Measurements from ENCODE around the gene WASHC2C.
A peak's percentile ranks its signal among the peaks of the same experiment; 100 is the strongest.
"Not testable (repeated sequence)": the region's sequence is repeated elsewhere in the genome, so short reads cannot be mapped to it uniquely, and the experiment has no call there.

WASHC2C gene

GRCh38 chr10:45726703-45727420 is at the start of gene WASHC2C:
TSS of gene WASHC2C (plus strand) at chr10:45727266. CDS start at chr10:45727318, 52 bp downstream.
- DNase-seq, result peak; percentile 92

GRCh38 chr10:45678467-45678866 is 48.6 kb upstream of the WASHC2C start:
- DNase-seq, result not testable (repeated sequence)

- not testable (repeated sequence) for DNase-seq
Measured at GRCh38 chr10:45710200-45710796, 16.8 kb upstream of the WASHC2C start.

- not testable (repeated sequence) for DNase-seq
Measured at GRCh38 chr10:45711223-45711622, 15.8 kb upstream of the WASHC2C start.

- DNase-seq, result not testable (repeated sequence)
Measured at GRCh38 chr10:45717053-45717452, 10.0 kb upstream of the WASHC2C start.

- DNase-seq, result not testable (repeated sequence)
Measured at GRCh38 chr10:45717642-45718041, 9.4 kb upstream of the WASHC2C start.

- not testable (repeated sequence) for DNase-seq
Measured at GRCh38 chr10:45721503-45721902, 5.6 kb upstream of the WASHC2C start.

GRCh38 chr10:45723851-45724250 is 3.2 kb upstream of the WASHC2C start:
- not testable (repeated sequence) for DNase-seq

- DNase-seq, result not testable (repeated sequence)
Measured at GRCh38 chr10:45727421-45727965, 427 bp downstream of the WASHC2C start.

GRCh38 chr10:45734449-45734848 is 7.4 kb downstream of the WASHC2C start:
- DNase-seq, result not testable (repeated sequence)

GRCh38 chr10:45734867-45735266 is 7.8 kb downstream of the WASHC2C start:
- not testable (repeated sequence) for DNase-seq

- not testable (repeated sequence) for DNase-seq
Measured at GRCh38 chr10:45741559-45741958, 14.5 kb downstream of the WASHC2C start.

- not testable (repeated sequence) for DNase-seq
Measured at GRCh38 chr10:45742014-45742413, 14.9 kb downstream of the WASHC2C start.

GRCh38 chr10:45751141-45751540 is 24.1 kb downstream of the WASHC2C start:
- not testable (repeated sequence) for DNase-seq

GRCh38 chr10:45752210-45752609 is 25.1 kb downstream of the WASHC2C start:
- DNase-seq, result not testable (repeated sequence)

GRCh38 chr10:45753979-45754495 is 27.0 kb downstream of the WASHC2C start:
- DNase-seq, result not testable (repeated sequence)

- DNase-seq, result not testable (repeated sequence)
Measured at GRCh38 chr10:45755083-45755482, 28.0 kb downstream of the WASHC2C start.

- DNase-seq, result not testable (repeated sequence)
Measured at GRCh38 chr10:45756065-45756464, 29.0 kb downstream of the WASHC2C start.

- not testable (repeated sequence) for DNase-seq
Measured at GRCh38 chr10:45757661-45758396, 30.8 kb downstream of the WASHC2C start.

GRCh38 chr10:45761622-45762021 is 34.6 kb downstream of the WASHC2C start:
- DNase-seq, result not testable (repeated sequence)

- DNase-seq, result not testable (repeated sequence)
Measured at GRCh38 chr10:45763037-45763436, 36.0 kb downstream of the WASHC2C start.

GRCh38 chr10:45768334-45768733 is 41.3 kb downstream of the WASHC2C start:
- not testable (repeated sequence) for DNase-seq

All from left hindlimb (tissue), 1 donor.